Natural killer cell treated with Interleukin-12 subunit alpha and Interleukin-12 subunit beta and Interleukin-15 and Interleukin-18, amount 100 ng/mL, for 72 hours (primary cell): ENCODE results near the gene FMR1. TPM values are rescaled to one million over a fixed set of nuclear protein-coding genes. Genes with fewer than 3 reads are reported as not detected.

ENCODE experiments used
- ATAC-seq, 2 donors: fragments of 150-1000 bp; cut with Tn5 transposase in 1 of 2; sonication (Bioruptor Pico), chemical (Tn5 transposase) in 1 of 2; 2 replicates each; pipeline ENCODE4 v1.10.0; 2021
- DNase-seq: peaks from one replicate; pipeline ENCODE4 v3.0.0; 2022; ENCODE audit warnings: low spot score
- H3K27ac Mint-ChIP-seq, 2 donors: 1 replicate in 1 of 2; 2 replicates in 1 of 2; pipeline ENCODE4 v1.8.0; 2022; ENCODE audit warnings: mixed read lengths in 2 of 2, mild to moderate bottlenecking in 1 of 2, moderate library complexity in 1 of 2
- H3K27me3 Mint-ChIP-seq, 2 donors: 1 replicate in 1 of 2; 2 replicates in 1 of 2; pipeline ENCODE4 v1.8.0; 2022; ENCODE audit warnings: mixed read lengths in 2 of 2
- H3K36me3 Mint-ChIP-seq: one replicate; pipeline ENCODE4 v1.8.0; 2022; ENCODE audit warnings: mixed read lengths
- H3K4me1 Mint-ChIP-seq, 2 donors: 1 replicate in 1 of 2; 2 replicates in 1 of 2; pipeline ENCODE4 v1.8.0; 2022; ENCODE audit warnings: low read depth in 2 of 2, mixed read lengths in 2 of 2, mild to moderate bottlenecking in 1 of 2
- H3K4me3 Mint-ChIP-seq: one replicate; pipeline ENCODE4 v1.8.0; 2022; ENCODE audit warnings: mixed read lengths
- H3K9me3 Mint-ChIP-seq: 2 replicates; pipeline ENCODE4 v1.8.0; 2022; ENCODE audit warnings: mixed read lengths
- total RNA-seq, 2 donors: library from RNA; stranded (reverse); gene quantifications; one replicate each; pipeline ENCODE4 v1.2.3, GENCODE V29; 2022

FMR1 gene
- total RNA-seq = 10 to 100 TPM; 51.5 to 59.7 TPM

DNA sequence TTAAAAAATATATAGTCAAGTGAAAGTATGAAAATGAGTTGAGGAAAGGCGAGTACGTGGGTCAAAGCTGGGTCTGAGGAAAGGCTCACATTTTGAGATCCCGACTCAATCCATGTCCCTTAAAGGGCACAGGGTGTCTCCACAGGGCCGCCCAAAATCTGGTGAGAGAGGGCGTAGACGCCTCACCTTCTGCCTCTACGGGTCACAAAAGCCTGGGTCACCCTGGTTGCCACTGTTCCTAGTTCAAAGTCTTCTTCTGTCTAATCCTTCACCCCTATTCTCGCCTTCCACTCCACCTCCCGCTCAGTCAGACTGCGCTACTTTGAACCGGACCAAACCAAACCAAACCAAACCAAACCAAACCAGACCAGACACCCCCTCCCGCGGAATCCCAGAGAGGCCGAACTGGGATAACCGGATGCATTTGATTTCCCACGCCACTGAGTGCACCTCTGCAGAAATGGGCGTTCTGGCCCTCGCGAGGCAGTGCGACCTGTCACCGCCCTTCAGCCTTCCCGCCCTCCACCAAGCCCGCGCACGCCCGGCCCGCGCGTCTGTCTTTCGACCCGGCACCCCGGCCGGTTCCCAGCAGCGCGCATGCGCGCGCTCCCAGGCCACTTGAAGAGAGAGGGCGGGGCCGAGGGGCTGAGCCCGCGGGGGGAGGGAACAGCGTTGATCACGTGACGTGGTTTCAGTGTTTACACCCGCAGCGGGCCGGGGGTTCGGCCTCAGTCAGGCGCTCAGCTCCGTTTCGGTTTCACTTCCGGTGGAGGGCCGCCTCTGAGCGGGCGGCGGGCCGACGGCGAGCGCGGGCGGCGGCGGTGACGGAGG, at the start of gene FMR1:
Gene FMR1, plus strand, starts transcription at position 728 of the 831 bp plus-strand sequence. CDS start 261 bp downstream, outside the sequence.
- no peaks in the 10 kb centered on the region for H3K27me3 Mint-ChIP-seq
- DNase-seq (peak; percentile 95), ATAC-seq (peak; percentile 94 to 96)
- peaks cover 21 to 31% of the 10 kb centered on the region in 2 donors for H3K4me1 Mint-ChIP-seq
- H3K4me3 Mint-ChIP-seq = peak within 1 kb of the TSS; percentile 94
- H3K9me3 Mint-ChIP-seq = no peaks in the 10 kb centered on the region
- H3K36me3 Mint-ChIP-seq = no peaks in the 10 kb centered on the region
- peak within 1 kb of the TSS; percentile 79 to 81 for H3K27ac Mint-ChIP-seq

DNA sequence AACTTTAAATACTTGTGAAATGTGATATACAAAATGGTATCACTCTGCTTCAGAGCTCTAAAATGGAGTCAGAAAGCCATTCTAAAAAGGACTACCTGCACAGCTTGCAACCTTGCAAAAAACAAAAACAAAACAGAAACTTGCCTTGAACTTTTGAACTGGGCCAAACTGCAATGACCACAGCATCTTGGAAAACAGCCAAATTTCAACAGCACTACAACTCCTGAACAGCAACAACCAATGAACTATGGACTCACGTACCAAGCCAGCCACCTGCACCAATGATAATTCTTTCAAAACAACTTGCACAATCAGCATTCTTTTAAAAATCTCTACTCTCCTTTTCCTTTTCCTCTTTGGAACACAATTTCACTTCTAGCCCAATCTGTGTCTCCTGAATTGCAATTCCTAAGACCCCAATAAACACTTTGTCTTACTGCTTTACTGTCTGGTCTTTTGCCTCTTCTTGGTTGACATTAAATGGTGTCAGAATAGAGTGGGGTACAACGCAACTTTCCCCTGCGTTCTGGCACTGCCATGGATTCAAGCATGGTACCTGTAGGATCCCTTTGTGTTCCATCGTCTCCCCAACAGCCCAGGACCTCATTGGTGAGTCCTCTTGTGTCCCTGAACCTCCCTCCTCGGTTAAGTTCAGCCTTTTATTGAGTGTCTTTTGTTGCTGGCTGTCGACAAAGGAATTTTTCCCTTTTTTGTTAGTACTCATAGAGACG, 35.7 kb upstream of the FMR1 start:
- ATAC-seq = no peak
- Mint-ChIP-seq H3K27me3 (peaks cover 2 to 11% of the 10 kb centered on the region in 2 donors), H3K4me3 (peak overlapping the region; percentile 15), H3K4me1 (peaks cover 9 to 11% of the 10 kb centered on the region in 2 donors), H3K36me3 (peaks cover 9% of the 10 kb centered on the region), H3K9me3 (peaks cover 7% of the 10 kb centered on the region), H3K27ac (peak overlapping the region in 1 of 2 donors; percentile 35)
- DNase-seq = no peak

DNA sequence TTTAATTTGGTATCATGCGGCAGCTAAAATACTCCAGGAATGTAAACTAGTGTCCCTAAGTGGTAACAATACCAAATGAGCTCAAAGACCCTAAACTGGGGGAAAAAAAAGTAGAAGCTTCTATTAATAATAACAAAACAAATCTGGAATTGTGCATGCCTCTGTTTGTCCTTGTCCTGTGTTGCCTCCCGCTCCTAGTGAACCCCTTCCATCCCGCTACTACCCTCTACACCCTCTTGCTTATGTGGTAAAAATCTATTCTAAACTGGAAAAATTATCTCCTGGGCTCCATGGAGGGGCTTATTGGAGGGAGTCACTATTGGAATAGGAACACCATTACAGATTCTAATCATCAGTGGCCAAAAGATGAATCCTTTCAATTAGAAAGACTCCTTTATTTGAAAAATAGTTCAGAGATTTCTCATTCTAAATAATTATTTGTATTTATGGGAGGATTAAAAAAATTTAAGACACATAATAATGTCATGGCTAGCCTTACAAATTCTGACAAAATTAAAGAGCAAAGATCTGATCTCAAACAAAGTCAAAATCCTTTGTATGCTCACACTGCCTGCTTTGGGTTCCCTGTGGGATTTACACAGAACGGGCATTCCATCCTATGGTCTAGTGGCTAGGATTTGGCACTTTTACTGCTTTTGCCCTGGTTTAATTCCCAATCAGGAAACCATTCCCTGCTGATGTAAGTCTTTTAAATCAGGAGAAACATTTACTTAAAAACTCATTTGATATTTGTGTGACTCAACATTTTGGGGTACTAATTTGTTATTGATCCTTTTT, 34.7 kb upstream of the FMR1 start:
- Mint-ChIP-seq H3K4me1 (peaks cover 9 to 11% of the 10 kb centered on the region in 2 donors), H3K27me3 (peaks cover 0 to 7% of the 10 kb centered on the region in 2 donors), H3K27ac (no peak overlapping the region), H3K36me3 (peaks cover under 1% of the 10 kb centered on the region), H3K4me3 (no peak overlapping the region), H3K9me3 (peaks cover 3% of the 10 kb centered on the region)
- ATAC-seq = no peak
- no peak for DNase-seq

DNA sequence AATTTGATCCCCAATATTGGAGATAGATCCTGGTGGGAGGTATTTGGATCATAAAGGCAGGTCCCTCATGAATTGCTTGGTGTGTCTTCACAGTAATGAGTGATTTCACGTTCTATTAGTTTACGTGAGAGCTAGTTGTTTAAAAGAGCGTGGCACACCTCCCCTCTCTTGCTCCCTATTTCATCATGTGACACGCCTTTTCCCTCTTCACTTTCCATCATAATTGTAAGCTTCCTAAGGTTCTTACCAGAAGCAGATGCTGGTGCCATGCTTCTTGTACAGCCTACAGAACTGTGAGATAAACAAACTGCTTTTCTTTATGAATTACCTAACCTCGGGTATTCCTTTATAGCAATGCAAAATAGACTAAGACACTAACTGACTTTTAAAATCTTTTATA, 34.0 kb upstream of the FMR1 start:
- Mint-ChIP-seq H3K4me1 (peaks cover 9 to 11% of the 10 kb centered on the region in 2 donors), H3K36me3 (no peaks in the 10 kb centered on the region), H3K27ac (no peak overlapping the region), H3K27me3 (peaks cover 0 to 7% of the 10 kb centered on the region in 2 donors), H3K4me3 (no peak overlapping the region), H3K9me3 (peaks cover 3% of the 10 kb centered on the region)
- ATAC-seq = no peak
- DNase-seq = no peak

DNA sequence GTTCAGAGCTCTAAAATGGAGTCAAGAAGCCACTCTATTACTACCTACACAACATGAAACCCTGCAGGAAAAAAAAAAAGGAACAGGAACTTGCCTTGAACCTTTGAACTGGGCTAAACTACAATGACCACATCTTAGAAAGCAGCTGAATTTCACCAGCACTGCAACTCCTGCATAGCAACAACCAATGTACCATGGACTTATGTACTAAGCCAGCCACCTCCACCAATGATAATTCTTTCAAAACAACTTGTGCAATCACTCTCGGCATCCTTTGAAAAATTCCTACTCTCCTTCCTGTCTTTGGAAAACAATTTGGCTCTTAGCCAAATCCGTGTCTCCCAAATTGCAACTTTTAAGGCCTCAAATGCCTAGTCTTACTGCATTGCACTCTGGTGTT, 26.8 kb upstream of the FMR1 start:
- no peaks in the 10 kb centered on the region for H3K36me3 Mint-ChIP-seq
- peaks cover 3% of the 10 kb centered on the region for H3K9me3 Mint-ChIP-seq
- ATAC-seq (no peak), DNase-seq (no peak)
- H3K27ac Mint-ChIP-seq = no peak overlapping the region
- no peaks in the 10 kb centered on the region for H3K4me1 Mint-ChIP-seq
- H3K4me3 Mint-ChIP-seq = no peak overlapping the region
- peaks cover 0 to 4% of the 10 kb centered on the region in 2 donors for H3K27me3 Mint-ChIP-seq

DNA sequence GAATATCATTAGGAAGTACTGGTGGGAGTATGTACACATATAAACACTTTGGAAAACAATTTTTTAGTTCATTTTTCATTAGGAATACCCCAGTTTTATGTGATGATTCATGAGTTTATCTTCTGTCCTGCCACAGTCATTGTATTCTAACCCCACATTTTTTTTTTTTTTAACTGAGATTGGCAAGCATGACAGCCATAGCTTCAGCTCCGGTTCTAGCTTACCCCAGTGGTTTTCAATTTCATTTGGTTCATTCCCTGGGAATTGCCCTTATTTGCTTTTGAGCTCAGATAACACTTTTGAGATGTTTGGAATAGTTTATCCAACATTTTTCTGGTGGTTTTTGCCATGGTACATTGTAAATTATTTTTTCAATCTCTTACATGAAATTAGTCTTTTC, 21.0 kb upstream of the FMR1 start:
- H3K27ac Mint-ChIP-seq = no peak overlapping the region
- H3K9me3 Mint-ChIP-seq = no peaks in the 10 kb centered on the region
- no peak for DNase-seq
- no peaks in the 10 kb centered on the region for H3K36me3 Mint-ChIP-seq
- no peak for ATAC-seq
- H3K27me3 Mint-ChIP-seq = peaks cover 0 to 9% of the 10 kb centered on the region in 2 donors
- H3K4me3 Mint-ChIP-seq = no peak overlapping the region
- no peaks in the 10 kb centered on the region for H3K4me1 Mint-ChIP-seq

DNA sequence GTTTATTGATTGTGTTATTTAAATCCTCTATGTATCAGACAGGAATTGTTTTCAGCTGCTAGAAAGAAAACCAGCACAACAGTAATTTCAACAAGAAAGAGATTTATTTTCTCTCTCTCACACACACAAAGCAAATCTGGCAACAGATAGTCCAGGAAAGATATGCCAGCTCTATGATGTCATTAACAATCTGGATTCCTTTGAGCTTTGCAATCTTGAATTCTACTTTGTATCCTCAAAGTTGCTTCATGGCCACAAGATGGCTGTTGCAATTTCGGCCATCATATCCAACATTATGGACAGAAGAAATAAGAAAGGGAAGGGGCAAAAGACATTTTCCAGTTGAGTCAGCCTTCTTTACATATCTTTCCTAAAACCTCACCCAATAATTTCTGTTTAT, 19.8 kb upstream of the FMR1 start:
- Mint-ChIP-seq H3K27me3 (peaks cover 0 to 9% of the 10 kb centered on the region in 2 donors), H3K27ac (no peak overlapping the region), H3K4me1 (peaks cover 0 to 2% of the 10 kb centered on the region in 2 donors), H3K4me3 (no peak overlapping the region), H3K9me3 (no peaks in the 10 kb centered on the region), H3K36me3 (no peaks in the 10 kb centered on the region)
- no peak for DNase-seq
- no peak for ATAC-seq

DNA sequence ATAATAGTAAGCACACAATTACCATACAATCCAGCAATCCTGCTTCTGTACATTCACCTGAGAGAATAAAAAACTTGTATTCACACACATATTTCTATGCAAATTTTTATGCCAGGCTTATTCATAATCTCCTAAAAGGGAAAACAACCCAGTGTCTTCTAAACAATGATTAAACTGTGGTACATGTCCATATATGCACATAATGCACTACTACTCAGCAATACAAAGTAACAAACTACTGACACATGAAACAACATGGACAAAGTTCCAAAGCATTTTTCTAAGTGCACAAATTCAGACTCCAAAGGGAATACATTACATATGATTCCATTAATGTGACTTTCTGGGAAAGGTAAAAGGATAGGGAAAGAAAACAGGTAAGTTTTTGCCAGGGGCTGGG, 18.0 kb upstream of the FMR1 start:
- Mint-ChIP-seq H3K36me3 (no peaks in the 10 kb centered on the region), H3K27ac (no peak overlapping the region), H3K4me1 (peaks cover 0 to 2% of the 10 kb centered on the region in 2 donors), H3K4me3 (no peak overlapping the region), H3K9me3 (no peaks in the 10 kb centered on the region), H3K27me3 (peaks cover 0 to 9% of the 10 kb centered on the region in 2 donors)
- DNase-seq = no peak
- no peak for ATAC-seq

DNA sequence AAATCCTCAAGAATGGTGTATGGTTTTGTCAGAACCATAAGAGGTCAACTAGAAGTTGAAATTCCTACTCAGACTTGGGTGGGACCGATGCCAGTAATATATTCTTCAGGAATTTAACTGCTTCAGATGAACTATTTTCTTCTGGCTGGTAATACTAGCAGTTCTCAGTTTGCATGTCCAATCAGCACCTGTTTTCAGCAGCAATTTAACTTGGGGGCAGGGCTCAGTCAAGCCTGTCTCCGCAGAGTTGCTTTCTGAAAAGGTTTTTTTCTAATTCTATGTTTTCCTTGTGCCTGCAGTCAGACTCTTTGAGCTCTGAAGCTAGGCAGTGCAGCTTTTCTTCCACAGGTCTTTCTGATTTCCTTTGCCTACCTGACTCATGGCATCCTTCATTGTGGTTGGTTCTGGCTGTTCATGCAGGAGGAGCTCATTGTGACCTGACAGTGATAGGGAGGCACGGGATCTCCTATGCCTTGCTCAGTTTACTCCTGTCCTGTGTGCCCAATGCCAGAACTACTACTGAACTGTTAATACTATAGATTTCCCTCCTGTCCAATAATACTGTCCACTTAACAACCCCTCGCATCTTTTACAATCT, 17.3 kb upstream of the FMR1 start:
- ATAC-seq (no peak), DNase-seq (no peak)
- H3K9me3 Mint-ChIP-seq = no peaks in the 10 kb centered on the region
- H3K27ac Mint-ChIP-seq = no peak overlapping the region
- peaks cover 0 to 9% of the 10 kb centered on the region in 2 donors for H3K27me3 Mint-ChIP-seq
- no peak overlapping the region for H3K4me3 Mint-ChIP-seq
- no peaks in the 10 kb centered on the region for H3K36me3 Mint-ChIP-seq
- H3K4me1 Mint-ChIP-seq = peaks cover 0 to 2% of the 10 kb centered on the region in 2 donors

DNA sequence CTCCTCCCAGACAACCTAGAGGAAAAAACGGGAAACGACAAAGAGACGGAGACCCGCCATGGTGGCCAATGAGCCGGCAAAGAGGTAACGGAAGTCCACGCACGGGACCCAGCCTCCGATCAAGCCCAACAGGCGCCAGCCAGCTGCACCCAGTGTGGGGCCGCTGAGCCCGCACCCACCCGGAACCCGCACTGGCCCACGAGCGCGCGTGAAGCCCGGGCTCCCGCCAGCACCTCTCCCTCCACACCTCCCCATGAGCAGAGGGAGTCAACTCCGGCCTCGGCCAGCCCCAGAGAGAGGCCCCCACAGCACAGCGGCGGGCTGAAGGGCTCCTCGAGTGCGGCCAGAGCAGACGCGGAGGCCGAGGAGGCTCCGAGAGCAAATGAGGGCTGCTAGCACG, 14.6 kb upstream of the FMR1 start:
- no peak overlapping the region for H3K27ac Mint-ChIP-seq
- no peaks in the 10 kb centered on the region for H3K36me3 Mint-ChIP-seq
- H3K27me3 Mint-ChIP-seq = peaks cover 0 to 5% of the 10 kb centered on the region in 2 donors
- no peak for ATAC-seq
- H3K4me3 Mint-ChIP-seq = no peak overlapping the region
- peaks cover 0 to 2% of the 10 kb centered on the region in 2 donors for H3K4me1 Mint-ChIP-seq
- H3K9me3 Mint-ChIP-seq = no peaks in the 10 kb centered on the region
- no peak for DNase-seq

DNA sequence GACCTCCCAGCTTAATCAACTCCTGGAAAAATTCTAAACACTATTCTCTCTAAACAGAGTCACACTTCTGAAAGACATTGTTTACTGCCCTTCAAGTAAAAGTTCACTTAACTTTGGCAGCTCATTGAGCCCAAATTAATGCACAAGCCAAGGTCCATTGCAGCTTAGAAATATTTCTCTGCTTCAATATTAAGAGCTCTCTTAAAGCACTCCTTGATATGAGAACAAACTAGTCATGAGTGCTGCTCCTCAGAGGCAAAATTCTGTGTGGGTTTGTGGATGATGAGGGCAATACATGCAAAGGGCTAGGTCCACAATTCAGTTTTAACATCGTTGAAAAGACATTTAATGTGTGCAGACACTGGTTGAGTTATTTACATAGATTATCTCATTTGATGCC, 12.8 kb upstream of the FMR1 start:
- ATAC-seq = no peak
- no peak for DNase-seq
- Mint-ChIP-seq H3K4me3 (no peak overlapping the region), H3K36me3 (no peaks in the 10 kb centered on the region), H3K27me3 (no peaks in the 10 kb centered on the region), H3K9me3 (no peaks in the 10 kb centered on the region), H3K4me1 (peaks cover 0 to 2% of the 10 kb centered on the region in 2 donors), H3K27ac (no peak overlapping the region)

DNA sequence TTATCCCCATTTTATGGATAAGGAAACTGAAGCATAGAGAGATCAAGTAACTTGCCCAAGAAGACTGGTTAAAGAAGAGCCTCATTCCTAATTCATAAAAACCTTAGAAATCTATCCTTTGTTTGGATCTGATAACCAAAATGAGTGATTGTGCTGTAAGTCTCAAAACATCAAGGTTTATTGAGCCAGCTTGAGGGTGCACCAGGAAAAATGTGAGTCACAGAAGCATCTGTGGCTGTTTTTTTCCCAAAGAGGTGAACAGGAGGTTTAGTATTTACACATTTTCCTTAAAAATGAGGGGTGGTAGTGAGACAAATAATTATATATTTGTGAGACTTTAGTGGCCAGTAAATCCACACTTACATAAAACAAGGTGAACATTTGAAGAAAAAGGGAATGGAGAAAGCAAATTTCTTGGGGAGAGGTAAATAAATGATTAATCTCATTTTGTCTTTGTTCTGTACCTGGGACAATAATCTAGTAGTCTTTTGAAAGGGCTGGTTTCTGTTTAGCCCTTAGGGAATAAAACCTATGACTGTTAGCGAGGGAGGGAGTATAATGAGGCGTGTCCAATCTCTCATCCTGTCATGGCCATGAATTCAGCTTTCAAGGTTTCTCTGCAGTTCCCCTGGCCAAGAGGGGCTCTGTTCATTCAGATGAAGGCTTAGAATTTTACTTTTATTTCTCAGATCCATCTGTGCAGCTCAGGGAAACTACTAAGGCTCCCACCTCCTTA, 12.2 kb upstream of the FMR1 start:
- no peak overlapping the region for H3K27ac Mint-ChIP-seq
- no peak overlapping the region for H3K4me3 Mint-ChIP-seq
- DNase-seq (no peak), ATAC-seq (no peak)
- H3K9me3 Mint-ChIP-seq = no peaks in the 10 kb centered on the region
- peaks cover 0 to 2% of the 10 kb centered on the region in 2 donors for H3K4me1 Mint-ChIP-seq
- no peaks in the 10 kb centered on the region for H3K27me3 Mint-ChIP-seq
- no peaks in the 10 kb centered on the region for H3K36me3 Mint-ChIP-seq

DNA sequence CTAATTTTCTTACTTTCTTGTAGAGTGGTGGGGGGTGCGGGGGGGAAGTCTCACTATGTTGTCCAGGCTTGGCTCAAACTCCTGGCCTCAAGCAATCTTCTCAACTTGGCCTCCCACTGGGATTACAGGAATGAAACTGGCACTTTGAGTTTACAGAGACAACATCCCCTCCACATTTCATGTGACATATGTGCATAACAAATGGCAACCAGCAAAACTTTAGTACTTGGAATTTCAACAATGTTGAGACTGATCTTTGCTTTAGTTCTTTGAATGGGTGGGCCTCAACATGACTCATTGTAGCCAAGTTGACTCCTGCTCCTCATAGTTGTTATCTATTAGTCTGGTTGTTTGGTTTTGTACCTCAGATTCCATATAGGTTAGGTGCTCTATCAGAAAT, 11.4 kb upstream of the FMR1 start:
- Mint-ChIP-seq H3K4me3 (no peak overlapping the region), H3K4me1 (peaks cover 0 to 2% of the 10 kb centered on the region in 2 donors)

More for the DNA sequence above, 11.4 kb upstream of the FMR1 start:
- Mint-ChIP-seq H3K27ac (no peak overlapping the region), H3K36me3 (no peaks in the 10 kb centered on the region), H3K9me3 (no peaks in the 10 kb centered on the region), H3K27me3 (no peaks in the 10 kb centered on the region)
- ATAC-seq = no peak
- DNase-seq = no peak
